Smooth muscle cell (in vitro differentiated cells): ENCODE measurements around the gene GVQW3. TPM values are rescaled to one million over a fixed set of nuclear protein-coding genes. Genes with fewer than 3 reads are reported as not detected.
"Not testable (repeated sequence)": the region's sequence is repeated elsewhere in the genome, so short reads cannot be mapped to it uniquely, and the experiment has no call there.

Experiments
- DNase-seq: peaks from one replicate; lab custom pipeline; 2025; ENCODE audit not compliant: unreplicated experiment; lab: John Stamatoyannopoulos, UW
- H2AFZ ChIP-seq: fragments of 200-600 bp; sonication (generic); 2 replicates; pipeline ENCODE4 v1.6.0; 2016; ENCODE audit warnings: antibody characterized with exemption, low read depth, mild to moderate bottlenecking
- H3F3A ChIP-seq: fragments of 200-600 bp; sonication (generic); 2 replicates; pipeline ENCODE4 v1.6.0; 2017; ENCODE audit warnings: antibody characterized with exemption, low read depth
- H3K27ac ChIP-seq: fragments of 200-600 bp; sonication (generic); 2 replicates; pipeline ENCODE4 v1.5.1; 2016; ENCODE audit warnings: low read depth, mild to moderate bottlenecking
- H3K27me3 ChIP-seq: fragments of 200-600 bp; sonication (generic); 2 replicates; pipeline ENCODE4 v1.6.1; 2016; ENCODE audit warnings: low read depth, mild to moderate bottlenecking
- H3K36me3 ChIP-seq: fragments of 200-600 bp; sonication (generic); 2 replicates; pipeline ENCODE4 v1.5.1; 2016; ENCODE audit warnings: low read depth
- H3K4me1 ChIP-seq: fragments of 200-600 bp; sonication (generic); 2 replicates; pipeline ENCODE4 v1.5.1; 2016; ENCODE audit warnings: low read depth
- H3K4me2 ChIP-seq: fragments of 200-600 bp; sonication (generic); 2 replicates; pipeline ENCODE4 v1.6.0; 2016; ENCODE audit warnings: mild to moderate bottlenecking
- H3K4me3 ChIP-seq: fragments of 200-600 bp; sonication (generic); 2 replicates; pipeline ENCODE4 v1.5.1; 2016; ENCODE audit warnings: mild to moderate bottlenecking
- H3K79me2 ChIP-seq: fragments of 200-600 bp; sonication (generic); 2 replicates; pipeline ENCODE4 v1.6.0; 2016; ENCODE audit warnings: low read depth, mild to moderate bottlenecking
- H3K9ac ChIP-seq: fragments of 200-600 bp; sonication (generic); 2 replicates; pipeline ENCODE4 v1.6.0; 2016; ENCODE audit warnings: low read depth
- H3K9me3 ChIP-seq: fragments of 200-600 bp; sonication (generic); replicated peaks from 2 replicates; pipeline ENCODE4 v1.5.1; 2016; ENCODE audit warnings: low read depth
- H4K20me1 ChIP-seq: fragments of 200-600 bp; sonication (generic); 2 replicates; pipeline ENCODE4 v1.6.0; 2016; ENCODE audit warnings: low read depth
- WGBS: methylation state at CpG from one replicate; pipeline ENCODE4 v1.1.7; 2016; ENCODE audit warnings: low lambda C conversion rate; 5-methylcytosine and 5-hydroxymethylcytosine counted together
- polyA plus RNA-seq: library from polyadenylated mRNA; unstranded; fragments of >200 nt; fragmentation: Nextera tagmentation; extraction: Ambion mirVana; gene quantifications from 2 replicates; pipeline ENCODE4 v1.2.1, GENCODE V29; 2016
- total RNA-seq: library from RNA; depleted of rRNA; stranded (reverse); fragments of >200 nt; gene quantifications from 2 replicates; pipeline ENCODE4 v1.2.3, GENCODE V29; 2014
- TF ChIP-seq, protein P1 (sequence below): fragments of 200-600 bp; sonication (generic); IDR thresholded peaks from 2 replicates; pipeline ENCODE4 v1.5.1; 2017; ENCODE audit warnings: borderline replicate concordance, mild to moderate bottlenecking, antibody characterized with exemption; ENCODE audit not compliant: insufficient read depth, poor library complexity, severe bottlenecking

The GVQW3 gene
- total and polyA plus RNA-seq, 2 experiments from 2014 or later, result 2.8 to 3.1 TPM

DNA sequence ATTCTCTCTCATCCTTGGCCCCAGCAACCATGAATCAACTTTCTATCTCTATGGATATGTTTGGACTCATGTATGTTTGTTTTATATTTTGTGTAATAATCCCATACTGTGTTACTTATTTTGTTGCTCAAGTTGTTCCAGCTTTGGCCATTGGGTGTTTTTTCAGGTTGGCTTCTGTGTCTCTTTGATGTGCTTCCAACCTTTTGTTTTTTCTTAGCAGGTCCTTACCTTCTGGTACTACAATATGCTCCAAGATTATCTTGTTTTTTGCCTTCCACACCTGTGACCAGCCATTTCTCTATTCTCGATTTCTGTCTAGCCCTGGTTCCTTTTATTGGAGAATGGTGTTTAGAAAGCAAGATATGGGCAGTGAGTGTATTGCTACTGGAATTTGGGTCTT lies 14.2 kb downstream of the GVQW3 start:
- 89% methylated on average over 1 of the region's 1 CpG for WGBS
- no peak overlapping the region for H3K9ac ChIP-seq

DNA sequence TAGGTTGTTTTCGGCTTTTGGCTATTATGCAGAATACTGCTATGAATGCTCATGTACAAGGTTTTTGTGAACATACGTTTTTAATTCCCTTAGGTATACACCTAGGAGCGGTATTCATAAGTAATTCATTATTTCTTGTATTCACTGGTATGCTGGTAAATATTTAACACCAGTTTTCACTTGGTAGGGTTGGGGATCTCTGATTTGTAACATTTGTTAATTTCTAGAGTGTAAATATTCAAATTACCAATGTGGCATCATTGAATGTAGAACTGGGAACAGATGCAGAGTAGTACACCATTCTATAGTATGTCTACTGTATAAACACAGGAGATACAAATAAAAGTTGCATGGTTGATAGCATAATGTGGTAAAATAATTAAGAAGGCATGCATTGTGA lies 16.3 kb downstream of the GVQW3 start:
- no peaks in the 10 kb centered on the region for H3K4me1 ChIP-seq
- H3K36me3 ChIP-seq, result no peaks in the 10 kb centered on the region
- H3K27ac ChIP-seq, result no peak overlapping the region
- H4K20me1 ChIP-seq, result no peaks in the 10 kb centered on the region
- no peaks in the 10 kb centered on the region for H3K79me2 ChIP-seq
- no peak overlapping the region for H3K9ac ChIP-seq
- no peaks in the 10 kb centered on the region for H3K9me3 ChIP-seq
- H3F3A ChIP-seq, result no peaks in the 10 kb centered on the region
- H3K4me2 ChIP-seq, result no peak overlapping the region
- no peaks in the 10 kb centered on the region for H3K27me3 ChIP-seq
- DNase-seq, result no peak
- H3K4me3 ChIP-seq, result no peak overlapping the region
- H2AFZ ChIP-seq, result no peak overlapping the region
- TF ChIP-seq, protein P1, sequence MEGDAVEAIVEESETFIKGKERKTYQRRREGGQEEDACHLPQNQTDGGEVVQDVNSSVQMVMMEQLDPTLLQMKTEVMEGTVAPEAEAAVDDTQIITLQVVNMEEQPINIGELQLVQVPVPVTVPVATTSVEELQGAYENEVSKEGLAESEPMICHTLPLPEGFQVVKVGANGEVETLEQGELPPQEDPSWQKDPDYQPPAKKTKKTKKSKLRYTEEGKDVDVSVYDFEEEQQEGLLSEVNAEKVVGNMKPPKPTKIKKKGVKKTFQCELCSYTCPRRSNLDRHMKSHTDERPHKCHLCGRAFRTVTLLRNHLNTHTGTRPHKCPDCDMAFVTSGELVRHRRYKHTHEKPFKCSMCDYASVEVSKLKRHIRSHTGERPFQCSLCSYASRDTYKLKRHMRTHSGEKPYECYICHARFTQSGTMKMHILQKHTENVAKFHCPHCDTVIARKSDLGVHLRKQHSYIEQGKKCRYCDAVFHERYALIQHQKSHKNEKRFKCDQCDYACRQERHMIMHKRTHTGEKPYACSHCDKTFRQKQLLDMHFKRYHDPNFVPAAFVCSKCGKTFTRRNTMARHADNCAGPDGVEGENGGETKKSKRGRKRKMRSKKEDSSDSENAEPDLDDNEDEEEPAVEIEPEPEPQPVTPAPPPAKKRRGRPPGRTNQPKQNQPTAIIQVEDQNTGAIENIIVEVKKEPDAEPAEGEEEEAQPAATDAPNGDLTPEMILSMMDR, result no peak
- WGBS, result 90% methylated on average over 3 of the region's 3 CpGs

More for the DNA sequence above, 14.2 kb downstream of the GVQW3 start:
- no peak for DNase-seq
- no peaks in the 10 kb centered on the region for H4K20me1 ChIP-seq
- no peaks in the 10 kb centered on the region for H3K36me3 ChIP-seq
- H3K27me3 ChIP-seq, result no peaks in the 10 kb centered on the region
- TF ChIP-seq, protein P1, result no peak
- H3F3A ChIP-seq, result no peaks in the 10 kb centered on the region
- no peaks in the 10 kb centered on the region for H3K79me2 ChIP-seq
- no peak overlapping the region for H3K4me2 ChIP-seq
- H3K9me3 ChIP-seq, result no peaks in the 10 kb centered on the region
- H3K4me1 ChIP-seq, result no peaks in the 10 kb centered on the region
- no peak overlapping the region for H2AFZ ChIP-seq
- H3K4me3 ChIP-seq, result no peak overlapping the region
- no peak overlapping the region for H3K27ac ChIP-seq

DNA sequence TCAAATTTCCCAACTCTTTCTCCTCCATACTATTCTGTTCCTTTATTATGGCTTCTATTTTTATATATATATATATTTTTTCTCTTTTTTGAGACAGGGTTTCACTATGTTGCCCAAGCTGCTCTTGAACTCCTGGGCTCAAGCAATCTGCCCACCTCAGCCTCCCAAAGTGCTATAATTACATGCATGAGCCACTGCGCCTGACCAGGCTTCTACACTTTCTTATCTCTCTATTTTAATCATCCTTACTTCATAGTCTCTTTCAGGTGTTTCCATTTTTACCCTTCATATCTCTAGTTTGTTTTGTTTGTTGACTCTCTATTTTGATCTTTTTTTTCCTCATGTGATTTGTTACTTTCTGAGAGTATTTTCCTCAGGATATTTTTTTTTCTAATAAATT lies 19.8 kb downstream of the GVQW3 start:
- no peaks in the 10 kb centered on the region for H3F3A ChIP-seq
- no peaks in the 10 kb centered on the region for H3K9me3 ChIP-seq
- H3K4me2 ChIP-seq, result no peak overlapping the region
- no peaks in the 10 kb centered on the region for H3K4me1 ChIP-seq
- no peak overlapping the region for H3K4me3 ChIP-seq
- H3K27me3 ChIP-seq, result no peaks in the 10 kb centered on the region
- TF ChIP-seq, protein P1, result no peak
- H4K20me1 ChIP-seq, result no peaks in the 10 kb centered on the region
- WGBS, result 100% methylated on average over 1 of the region's 1 CpG
- H2AFZ ChIP-seq, result no peak overlapping the region
- no peak for DNase-seq
- H3K79me2 ChIP-seq, result no peaks in the 10 kb centered on the region
- no peak overlapping the region for H3K27ac ChIP-seq
- no peaks in the 10 kb centered on the region for H3K36me3 ChIP-seq
- H3K9ac ChIP-seq, result no peak overlapping the region

DNA sequence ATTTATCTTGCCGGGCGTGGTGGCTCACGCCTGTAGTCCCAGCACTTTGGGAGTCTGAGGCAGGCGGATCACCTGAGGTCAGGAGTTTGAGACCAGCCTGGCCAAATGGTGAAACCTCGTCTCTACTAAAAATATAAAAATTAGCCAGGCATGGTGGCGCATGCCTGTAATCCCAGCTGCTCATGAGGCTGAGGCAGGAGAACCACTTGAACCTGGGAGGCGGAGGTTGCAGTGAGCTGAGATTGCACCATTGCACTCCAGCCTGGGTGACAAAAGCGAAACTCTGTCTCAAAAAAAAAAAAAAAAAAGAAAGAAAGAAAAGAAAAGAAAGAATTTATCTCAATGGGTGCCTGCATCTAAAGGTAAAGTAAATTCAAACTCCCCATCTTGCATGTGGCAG lies 20.4 kb downstream of the GVQW3 start:
- not testable (repeated sequence) for H2AFZ ChIP-seq, H3K4me2 ChIP-seq, H3K79me2 ChIP-seq, H3K36me3 ChIP-seq, H3K27ac ChIP-seq, DNase-seq, H3K4me1 ChIP-seq, H3K27me3 ChIP-seq, H3K9me3 ChIP-seq, H3K4me3 ChIP-seq, H3F3A ChIP-seq, H3K9ac ChIP-seq, H4K20me1 ChIP-seq
- WGBS, result 91% methylated on average over 8 of the region's 8 CpGs
